Neuron (in vitro differentiated cells): ENCODE measurements around the gene NFATC1.

Experiments
- H2AFZ ChIP-seq: one replicate; pipeline ENCODE4 v1.6.1; 2013; ENCODE audit warnings: low read depth, mild to moderate bottlenecking, inconsistent platforms, low read length, moderate library complexity
- H3K27me3 ChIP-seq: one replicate; pipeline ENCODE4 v1.6.1; 2013; ENCODE audit warnings: low read length; ENCODE audit not compliant: insufficient read depth
- H3K36me3 ChIP-seq: one replicate; pipeline ENCODE4 v1.6.1; 2013; ENCODE audit warnings: low read length; ENCODE audit not compliant: insufficient read depth
- H3K4me1 ChIP-seq: one replicate; pipeline ENCODE4 v1.6.1; 2013; ENCODE audit warnings: low read length; ENCODE audit not compliant: insufficient read depth
- H3K4me3 ChIP-seq: 2 replicates; pipeline ENCODE4 v1.5.1; 2013; ENCODE audit warnings: mild to moderate bottlenecking, low read length, moderate library complexity
- H3K9me3 ChIP-seq: one replicate; pipeline ENCODE4 v1.6.1; 2013; ENCODE audit warnings: low read length

Gene NFATC1

GRCh38 chr18:79533591-79533990 lies 137.9 kb downstream of the NFATC1 start:
- Histone ChIP-seq H3K27me3 (peaks cover 7% of the 10 kb centered on the region), H3K9me3 (peaks cover 8% of the 10 kb centered on the region), H3K36me3 (no peaks in the 10 kb centered on the region), H2AFZ (no peak overlapping the region), H3K4me3 (no peak overlapping the region), H3K4me1 (no peaks in the 10 kb centered on the region)

- H3K9me3 ChIP-seq, result peaks cover 8% of the 10 kb centered on the region
- H2AFZ ChIP-seq, result no peak overlapping the region
- no peak overlapping the region for H3K4me3 ChIP-seq
- no peaks in the 10 kb centered on the region for H3K36me3 ChIP-seq
- H3K27me3 ChIP-seq, result peaks cover 7% of the 10 kb centered on the region
- H3K4me1 ChIP-seq, result no peaks in the 10 kb centered on the region
These were observed 138.6 kb downstream of the NFATC1 start for GRCh38 chr18:79534356-79534755.

- no peaks in the 10 kb centered on the region for H3K36me3 ChIP-seq
- no peak overlapping the region for H2AFZ ChIP-seq
- H3K4me3 ChIP-seq, result no peak overlapping the region
- H3K27me3 ChIP-seq, result peaks cover 5% of the 10 kb centered on the region
- H3K4me1 ChIP-seq, result no peaks in the 10 kb centered on the region
- H3K9me3 ChIP-seq, result peaks cover 10% of the 10 kb centered on the region
These were observed 142.0 kb downstream of the NFATC1 start for GRCh38 chr18:79537758-79538157.

- Histone ChIP-seq H3K9me3 (peaks cover 13% of the 10 kb centered on the region), H3K4me1 (no peaks in the 10 kb centered on the region), H3K27me3 (peaks cover 5% of the 10 kb centered on the region), H3K36me3 (no peaks in the 10 kb centered on the region), H2AFZ (no peak overlapping the region), H3K4me3 (no peak overlapping the region)
These were observed 142.9 kb downstream of the NFATC1 start for GRCh38 chr18:79538635-79539034.

- no peaks in the 10 kb centered on the region for H3K27me3 ChIP-seq
- no peaks in the 10 kb centered on the region for H3K4me1 ChIP-seq
- H3K36me3 ChIP-seq, result no peaks in the 10 kb centered on the region
- no peak overlapping the region for H3K4me3 ChIP-seq
- H3K9me3 ChIP-seq, result peaks cover 13% of the 10 kb centered on the region
- H2AFZ ChIP-seq, result no peak overlapping the region
These were observed 144.6 kb downstream of the NFATC1 start for GRCh38 chr18:79540161-79540903.

- no peak overlapping the region for H2AFZ ChIP-seq
- no peaks in the 10 kb centered on the region for H3K27me3 ChIP-seq
- no peak overlapping the region for H3K4me3 ChIP-seq
- peaks cover 13% of the 10 kb centered on the region for H3K9me3 ChIP-seq
- no peaks in the 10 kb centered on the region for H3K36me3 ChIP-seq
- no peaks in the 10 kb centered on the region for H3K4me1 ChIP-seq
These were observed 145.2 kb downstream of the NFATC1 start for GRCh38 chr18:79540904-79541282.

GRCh38 chr18:79542213-79542612 lies 146.5 kb downstream of the NFATC1 start:
- H2AFZ ChIP-seq, result no peak overlapping the region
- H3K36me3 ChIP-seq, result no peaks in the 10 kb centered on the region
- H3K4me3 ChIP-seq, result no peak overlapping the region
- peaks cover 13% of the 10 kb centered on the region for H3K9me3 ChIP-seq
- H3K27me3 ChIP-seq, result no peaks in the 10 kb centered on the region
- H3K4me1 ChIP-seq, result no peaks in the 10 kb centered on the region

GRCh38 chr18:79542876-79543750 lies 147.4 kb downstream of the NFATC1 start:
- Histone ChIP-seq H3K4me1 (no peaks in the 10 kb centered on the region), H2AFZ (no peak overlapping the region), H3K4me3 (no peak overlapping the region), H3K36me3 (no peaks in the 10 kb centered on the region), H3K9me3 (peaks cover 5% of the 10 kb centered on the region), H3K27me3 (no peaks in the 10 kb centered on the region)

- H2AFZ ChIP-seq, result no peak overlapping the region
- no peaks in the 10 kb centered on the region for H3K36me3 ChIP-seq
- H3K4me3 ChIP-seq, result no peak overlapping the region
- H3K27me3 ChIP-seq, result no peaks in the 10 kb centered on the region
- H3K9me3 ChIP-seq, result peaks cover 5% of the 10 kb centered on the region
- H3K4me1 ChIP-seq, result no peaks in the 10 kb centered on the region
These were observed 148.2 kb downstream of the NFATC1 start for GRCh38 chr18:79543861-79544385.

- Histone ChIP-seq H2AFZ (no peak overlapping the region), H3K9me3 (peaks cover 5% of the 10 kb centered on the region), H3K4me3 (no peak overlapping the region), H3K4me1 (no peaks in the 10 kb centered on the region), H3K27me3 (no peaks in the 10 kb centered on the region), H3K36me3 (no peaks in the 10 kb centered on the region)
These were observed 148.7 kb downstream of the NFATC1 start for GRCh38 chr18:79544386-79544963.

- H3K4me3 ChIP-seq, result no peak overlapping the region
- no peak overlapping the region for H2AFZ ChIP-seq
- H3K36me3 ChIP-seq, result no peaks in the 10 kb centered on the region
These were observed 149.5 kb downstream of the NFATC1 start for GRCh38 chr18:79545255-79545654.

GRCh38 chr18:79545736-79546171 lies 150.0 kb downstream of the NFATC1 start:
- Histone ChIP-seq H3K4me1 (no peaks in the 10 kb centered on the region), H3K4me3 (no peak overlapping the region), H3K9me3 (peaks cover 5% of the 10 kb centered on the region), H3K27me3 (no peaks in the 10 kb centered on the region), H3K36me3 (no peaks in the 10 kb centered on the region), H2AFZ (no peak overlapping the region)

More at GRCh38 chr18:79545255-79545654, 149.5 kb downstream of the NFATC1 start:
- H3K4me1 ChIP-seq, result no peaks in the 10 kb centered on the region
- no peaks in the 10 kb centered on the region for H3K27me3 ChIP-seq
- H3K9me3 ChIP-seq, result peaks cover 5% of the 10 kb centered on the region

- Histone ChIP-seq H3K4me1 (no peaks in the 10 kb centered on the region), H3K9me3 (peaks cover 3% of the 10 kb centered on the region), H3K36me3 (no peaks in the 10 kb centered on the region), H3K4me3 (no peak overlapping the region), H3K27me3 (no peaks in the 10 kb centered on the region), H2AFZ (no peak overlapping the region)
These were observed 151.1 kb downstream of the NFATC1 start for GRCh38 chr18:79546781-79547272.
